C4-2B (cell line): ENCODE data around the gene C1orf185.

Experiments used
- CTCF ChIP-seq: fragments of 450-650 bp; conservative IDR thresholded peaks from 2 replicates; pipeline ENCODE4 v1.5.1; 2017; ENCODE audit warnings: mild to moderate bottlenecking
- ZFX ChIP-seq: fragments of 450-650 bp; IDR thresholded peaks from 2 replicates; pipeline ENCODE4 v1.6.1; 2017

DNA sequence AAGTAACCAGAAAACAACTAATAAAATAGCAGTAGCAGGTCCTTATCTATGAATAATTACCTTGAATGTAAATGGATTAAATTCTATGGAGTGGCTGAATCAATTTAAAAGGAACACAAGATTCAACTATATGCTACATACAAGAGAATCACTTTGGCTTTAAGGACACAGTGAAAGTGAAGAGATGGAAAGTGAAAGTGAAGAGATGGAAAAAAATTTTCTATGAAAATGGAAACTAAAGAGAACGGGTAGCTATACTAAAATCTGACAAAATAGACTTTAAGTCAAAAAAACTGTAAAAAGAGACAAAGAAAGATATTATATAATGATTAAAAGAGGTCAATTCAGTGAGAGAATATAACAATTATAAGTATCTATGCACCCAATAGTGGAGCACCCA is 54.7 kb downstream of the C1orf185 start:
- TF ChIP-seq CTCF (no peak), ZFX (no peak)
